K562 (cell line): ENCODE measurements around the gene IRF2BP2. TPM values are rescaled to one million over a fixed set of nuclear protein-coding genes. Genes with fewer than 3 reads are reported as not detected.

Source experiments
- ESRRA ChIP-seq: fragments of 450-650 bp; IDR thresholded peaks from 2 replicates; pipeline ENCODE4 v1.6.1; 2014; ENCODE audit warnings: low read depth, mild to moderate bottlenecking, moderate library complexity, borderline replicate concordance
- POLR2AphosphoS2 ChIP-seq: IDR thresholded peaks from 2 replicates; pipeline ENCODE4 v1.6.1; 2012; ENCODE audit warnings: low read length, improper control_type of control experiment
- SIN3B ChIP-seq: fragments of 450-650 bp; IDR thresholded peaks from 2 replicates; pipeline ENCODE4 v1.6.1; 2017; ENCODE audit warnings: low read depth, mild to moderate bottlenecking, moderate library complexity
- TAL1 ChIP-seq: fragments of 450-650 bp; IDR thresholded peaks from 2 replicates; pipeline ENCODE4 v1.6.1; 2016; ENCODE audit warnings: mild to moderate bottlenecking
- ZNF143 ChIP-seq: sonication (generic); formaldehyde crosslinking; IDR thresholded peaks from 2 replicates; pipeline ENCODE4 v1.9.0; 2022; ENCODE audit warnings: mild to moderate bottlenecking, missing genetic modification reagents
- polyA plus RNA-seq, 8 experiments: library from polyadenylated mRNA; depleted of rRNA in 4 of 8; stranded (reverse) in 5 of 8; unstranded in 3 of 8; fragments of >200 nt; fragmentation: Nextera tagmentation in 2 of 8; fragmentation: Illumina TruSeq in 1 of 8; extraction: Ambion mirVana in 2 of 8; extraction: Trizol in 1 of 8; gene quantifications; 2 replicates each; pipeline versions ENCODE4 v1.2.1 to v1.2.3, GENCODE V29; 2011 to 2014; ENCODE audit warnings: inconsistent platforms in 1 of 8, missing spikeins in 1 of 8
- total RNA-seq, 7 experiments: library from RNA; depleted of rRNA in 6 of 7; stranded (reverse); fragments of >200 nt in 6 of 7; fragmentation: Illumina TruSeq in 2 of 7; extraction: Trizol in 2 of 7; gene quantifications; 2 replicates each; pipeline versions ENCODE4 v1.2.1 to v1.2.3, GENCODE V29; 2011 to 2021; ENCODE audit warnings: low replicate concordance in 1 of 7
- TF ChIP-seq, protein P1 (sequence below): fragments of 450-650 bp; IDR thresholded peaks from 2 replicates; pipeline ENCODE4 v1.6.1; 2016; ENCODE audit warnings: mild to moderate bottlenecking, moderate library complexity
- TF ChIP-seq, protein P2 (sequence below): sonication (generic); formaldehyde crosslinking; IDR thresholded peaks from 2 replicates; pipeline ENCODE4 v1.8.0; 2022; ENCODE audit warnings: missing genetic modification reagents, mild to moderate bottlenecking, borderline replicate concordance
- TF ChIP-seq, protein P3 (sequence below), 2 experiments: fragments of 150-350 bp in 1 of 2; IDR thresholded peaks; 2 replicates each; pipeline ENCODE4 v1.6.1; 2012 to 2016; ENCODE audit warnings: low read depth in 2 of 2, low read length in 2 of 2, mild to moderate bottlenecking in 1 of 2, moderate library complexity in 1 of 2

IRF2BP2 gene
- total and polyA plus RNA-seq, 9 of the 15 experiments (the other 6 are each of a cell fraction or from before 2014, with no cell fraction given), result 7.7 to 68.6 (median 22.1) TPM

DNA sequence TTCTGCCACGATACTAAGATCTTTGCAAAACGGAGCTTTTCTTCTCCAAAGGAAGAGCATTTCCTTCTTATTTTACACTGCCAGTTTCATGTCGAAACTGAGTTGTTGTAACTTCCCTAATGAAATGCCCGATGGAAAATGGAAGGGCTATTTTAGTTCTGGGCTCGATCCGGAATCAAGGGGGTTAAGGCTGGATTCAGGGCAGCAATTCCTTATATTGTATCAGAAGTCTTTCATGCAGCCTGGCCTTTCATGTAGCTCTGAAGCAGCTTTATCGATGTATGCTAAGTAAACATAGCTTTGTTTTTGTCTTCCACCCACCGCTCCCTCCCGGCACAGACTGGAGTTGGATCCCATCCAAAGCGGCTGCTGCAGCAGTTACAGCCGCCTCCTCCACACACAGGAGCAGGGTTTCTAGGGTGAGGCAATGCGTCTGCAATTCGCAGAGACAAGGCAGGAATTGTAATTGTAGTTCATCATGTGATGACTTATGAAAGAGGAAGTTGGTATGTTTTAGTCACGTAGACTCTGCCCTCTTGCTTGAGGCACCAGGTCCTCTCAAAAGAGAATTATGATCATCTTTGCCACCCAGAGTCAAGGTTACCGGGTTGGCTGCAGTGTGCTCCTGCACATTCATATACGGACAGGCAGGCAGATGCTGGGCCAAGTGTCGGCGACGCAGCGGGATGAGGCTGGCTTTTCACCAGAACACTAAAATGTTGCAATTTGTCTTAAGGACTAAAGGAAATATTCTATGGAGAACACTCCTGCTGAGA is 2.6 kb upstream of the IRF2BP2 start (continued):
- TF ChIP-seq, protein P1, sequence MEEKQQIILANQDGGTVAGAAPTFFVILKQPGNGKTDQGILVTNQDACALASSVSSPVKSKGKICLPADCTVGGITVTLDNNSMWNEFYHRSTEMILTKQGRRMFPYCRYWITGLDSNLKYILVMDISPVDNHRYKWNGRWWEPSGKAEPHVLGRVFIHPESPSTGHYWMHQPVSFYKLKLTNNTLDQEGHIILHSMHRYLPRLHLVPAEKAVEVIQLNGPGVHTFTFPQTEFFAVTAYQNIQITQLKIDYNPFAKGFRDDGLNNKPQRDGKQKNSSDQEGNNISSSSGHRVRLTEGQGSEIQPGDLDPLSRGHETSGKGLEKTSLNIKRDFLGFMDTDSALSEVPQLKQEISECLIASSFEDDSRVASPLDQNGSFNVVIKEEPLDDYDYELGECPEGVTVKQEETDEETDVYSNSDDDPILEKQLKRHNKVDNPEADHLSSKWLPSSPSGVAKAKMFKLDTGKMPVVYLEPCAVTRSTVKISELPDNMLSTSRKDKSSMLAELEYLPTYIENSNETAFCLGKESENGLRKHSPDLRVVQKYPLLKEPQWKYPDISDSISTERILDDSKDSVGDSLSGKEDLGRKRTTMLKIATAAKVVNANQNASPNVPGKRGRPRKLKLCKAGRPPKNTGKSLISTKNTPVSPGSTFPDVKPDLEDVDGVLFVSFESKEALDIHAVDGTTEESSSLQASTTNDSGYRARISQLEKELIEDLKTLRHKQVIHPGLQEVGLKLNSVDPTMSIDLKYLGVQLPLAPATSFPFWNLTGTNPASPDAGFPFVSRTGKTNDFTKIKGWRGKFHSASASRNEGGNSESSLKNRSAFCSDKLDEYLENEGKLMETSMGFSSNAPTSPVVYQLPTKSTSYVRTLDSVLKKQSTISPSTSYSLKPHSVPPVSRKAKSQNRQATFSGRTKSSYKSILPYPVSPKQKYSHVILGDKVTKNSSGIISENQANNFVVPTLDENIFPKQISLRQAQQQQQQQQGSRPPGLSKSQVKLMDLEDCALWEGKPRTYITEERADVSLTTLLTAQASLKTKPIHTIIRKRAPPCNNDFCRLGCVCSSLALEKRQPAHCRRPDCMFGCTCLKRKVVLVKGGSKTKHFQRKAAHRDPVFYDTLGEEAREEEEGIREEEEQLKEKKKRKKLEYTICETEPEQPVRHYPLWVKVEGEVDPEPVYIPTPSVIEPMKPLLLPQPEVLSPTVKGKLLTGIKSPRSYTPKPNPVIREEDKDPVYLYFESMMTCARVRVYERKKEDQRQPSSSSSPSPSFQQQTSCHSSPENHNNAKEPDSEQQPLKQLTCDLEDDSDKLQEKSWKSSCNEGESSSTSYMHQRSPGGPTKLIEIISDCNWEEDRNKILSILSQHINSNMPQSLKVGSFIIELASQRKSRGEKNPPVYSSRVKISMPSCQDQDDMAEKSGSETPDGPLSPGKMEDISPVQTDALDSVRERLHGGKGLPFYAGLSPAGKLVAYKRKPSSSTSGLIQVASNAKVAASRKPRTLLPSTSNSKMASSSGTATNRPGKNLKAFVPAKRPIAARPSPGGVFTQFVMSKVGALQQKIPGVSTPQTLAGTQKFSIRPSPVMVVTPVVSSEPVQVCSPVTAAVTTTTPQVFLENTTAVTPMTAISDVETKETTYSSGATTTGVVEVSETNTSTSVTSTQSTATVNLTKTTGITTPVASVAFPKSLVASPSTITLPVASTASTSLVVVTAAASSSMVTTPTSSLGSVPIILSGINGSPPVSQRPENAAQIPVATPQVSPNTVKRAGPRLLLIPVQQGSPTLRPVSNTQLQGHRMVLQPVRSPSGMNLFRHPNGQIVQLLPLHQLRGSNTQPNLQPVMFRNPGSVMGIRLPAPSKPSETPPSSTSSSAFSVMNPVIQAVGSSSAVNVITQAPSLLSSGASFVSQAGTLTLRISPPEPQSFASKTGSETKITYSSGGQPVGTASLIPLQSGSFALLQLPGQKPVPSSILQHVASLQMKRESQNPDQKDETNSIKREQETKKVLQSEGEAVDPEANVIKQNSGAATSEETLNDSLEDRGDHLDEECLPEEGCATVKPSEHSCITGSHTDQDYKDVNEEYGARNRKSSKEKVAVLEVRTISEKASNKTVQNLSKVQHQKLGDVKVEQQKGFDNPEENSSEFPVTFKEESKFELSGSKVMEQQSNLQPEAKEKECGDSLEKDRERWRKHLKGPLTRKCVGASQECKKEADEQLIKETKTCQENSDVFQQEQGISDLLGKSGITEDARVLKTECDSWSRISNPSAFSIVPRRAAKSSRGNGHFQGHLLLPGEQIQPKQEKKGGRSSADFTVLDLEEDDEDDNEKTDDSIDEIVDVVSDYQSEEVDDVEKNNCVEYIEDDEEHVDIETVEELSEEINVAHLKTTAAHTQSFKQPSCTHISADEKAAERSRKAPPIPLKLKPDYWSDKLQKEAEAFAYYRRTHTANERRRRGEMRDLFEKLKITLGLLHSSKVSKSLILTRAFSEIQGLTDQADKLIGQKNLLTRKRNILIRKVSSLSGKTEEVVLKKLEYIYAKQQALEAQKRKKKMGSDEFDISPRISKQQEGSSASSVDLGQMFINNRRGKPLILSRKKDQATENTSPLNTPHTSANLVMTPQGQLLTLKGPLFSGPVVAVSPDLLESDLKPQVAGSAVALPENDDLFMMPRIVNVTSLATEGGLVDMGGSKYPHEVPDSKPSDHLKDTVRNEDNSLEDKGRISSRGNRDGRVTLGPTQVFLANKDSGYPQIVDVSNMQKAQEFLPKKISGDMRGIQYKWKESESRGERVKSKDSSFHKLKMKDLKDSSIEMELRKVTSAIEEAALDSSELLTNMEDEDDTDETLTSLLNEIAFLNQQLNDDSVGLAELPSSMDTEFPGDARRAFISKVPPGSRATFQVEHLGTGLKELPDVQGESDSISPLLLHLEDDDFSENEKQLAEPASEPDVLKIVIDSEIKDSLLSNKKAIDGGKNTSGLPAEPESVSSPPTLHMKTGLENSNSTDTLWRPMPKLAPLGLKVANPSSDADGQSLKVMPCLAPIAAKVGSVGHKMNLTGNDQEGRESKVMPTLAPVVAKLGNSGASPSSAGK, result peak; percentile 80
- TF ChIP-seq TAL1, result peak; percentile 71
- TF ChIP-seq, protein P2, sequence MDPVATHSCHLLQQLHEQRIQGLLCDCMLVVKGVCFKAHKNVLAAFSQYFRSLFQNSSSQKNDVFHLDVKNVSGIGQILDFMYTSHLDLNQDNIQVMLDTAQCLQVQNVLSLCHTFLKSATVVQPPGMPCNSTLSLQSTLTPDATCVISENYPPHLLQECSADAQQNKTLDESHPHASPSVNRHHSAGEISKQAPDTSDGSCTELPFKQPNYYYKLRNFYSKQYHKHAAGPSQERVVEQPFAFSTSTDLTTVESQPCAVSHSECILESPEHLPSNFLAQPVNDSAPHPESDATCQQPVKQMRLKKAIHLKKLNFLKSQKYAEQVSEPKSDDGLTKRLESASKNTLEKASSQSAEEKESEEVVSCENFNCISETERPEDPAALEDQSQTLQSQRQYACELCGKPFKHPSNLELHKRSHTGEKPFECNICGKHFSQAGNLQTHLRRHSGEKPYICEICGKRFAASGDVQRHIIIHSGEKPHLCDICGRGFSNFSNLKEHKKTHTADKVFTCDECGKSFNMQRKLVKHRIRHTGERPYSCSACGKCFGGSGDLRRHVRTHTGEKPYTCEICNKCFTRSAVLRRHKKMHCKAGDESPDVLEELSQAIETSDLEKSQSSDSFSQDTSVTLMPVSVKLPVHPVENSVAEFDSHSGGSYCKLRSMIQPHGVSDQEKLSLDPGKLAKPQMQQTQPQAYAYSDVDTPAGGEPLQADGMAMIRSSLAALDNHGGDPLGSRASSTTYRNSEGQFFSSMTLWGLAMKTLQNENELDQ, result no peak
- TF ChIP-seq ESRRA, result peak; percentile 60; the same call in 1 of the 2 replicates
- TF ChIP-seq POLR2AphosphoS2, result no peak
- TF ChIP-seq, protein P3, sequence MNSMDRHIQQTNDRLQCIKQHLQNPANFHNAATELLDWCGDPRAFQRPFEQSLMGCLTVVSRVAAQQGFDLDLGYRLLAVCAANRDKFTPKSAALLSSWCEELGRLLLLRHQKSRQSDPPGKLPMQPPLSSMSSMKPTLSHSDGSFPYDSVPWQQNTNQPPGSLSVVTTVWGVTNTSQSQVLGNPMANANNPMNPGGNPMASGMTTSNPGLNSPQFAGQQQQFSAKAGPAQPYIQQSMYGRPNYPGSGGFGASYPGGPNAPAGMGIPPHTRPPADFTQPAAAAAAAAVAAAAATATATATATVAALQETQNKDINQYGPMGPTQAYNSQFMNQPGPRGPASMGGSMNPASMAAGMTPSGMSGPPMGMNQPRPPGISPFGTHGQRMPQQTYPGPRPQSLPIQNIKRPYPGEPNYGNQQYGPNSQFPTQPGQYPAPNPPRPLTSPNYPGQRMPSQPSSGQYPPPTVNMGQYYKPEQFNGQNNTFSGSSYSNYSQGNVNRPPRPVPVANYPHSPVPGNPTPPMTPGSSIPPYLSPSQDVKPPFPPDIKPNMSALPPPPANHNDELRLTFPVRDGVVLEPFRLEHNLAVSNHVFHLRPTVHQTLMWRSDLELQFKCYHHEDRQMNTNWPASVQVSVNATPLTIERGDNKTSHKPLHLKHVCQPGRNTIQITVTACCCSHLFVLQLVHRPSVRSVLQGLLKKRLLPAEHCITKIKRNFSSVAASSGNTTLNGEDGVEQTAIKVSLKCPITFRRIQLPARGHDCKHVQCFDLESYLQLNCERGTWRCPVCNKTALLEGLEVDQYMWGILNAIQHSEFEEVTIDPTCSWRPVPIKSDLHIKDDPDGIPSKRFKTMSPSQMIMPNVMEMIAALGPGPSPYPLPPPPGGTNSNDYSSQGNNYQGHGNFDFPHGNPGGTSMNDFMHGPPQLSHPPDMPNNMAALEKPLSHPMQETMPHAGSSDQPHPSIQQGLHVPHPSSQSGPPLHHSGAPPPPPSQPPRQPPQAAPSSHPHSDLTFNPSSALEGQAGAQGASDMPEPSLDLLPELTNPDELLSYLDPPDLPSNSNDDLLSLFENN (IDR thresholded peaks at IDR 0.05; ENCODE audit: low read depth in 2 of 2, low read length in 2 of 2), result peak in 1 of 2 experiments; percentile 74; a peak in 1 of 4 replicates
- TF ChIP-seq SIN3B, result no peak
- TF ChIP-seq ZNF143, result no peak
